Activated T-helper 1 cell treated with anti-CD3 and anti-CD28 coated beads, Interleukin-12 subunit alpha, Interleukin-12 subunit beta, Interleukin-2, Interleukin-4 antibody, amounts not matched to agents 30 ng/mL and 10 ng/mL and 1 ng/mL, durations not matched to agents 14 hours and 24 hours and 36 hours (primary cell): Measurements from ENCODE around the gene ST8SIA6. TPM values are rescaled to one million over a fixed set of nuclear protein-coding genes. Genes with fewer than 3 reads are reported as not detected.
"Not testable (repeated sequence)": the region's sequence is repeated elsewhere in the genome, so short reads cannot be mapped to it uniquely, and the experiment has no call there.

Source experiments
- DNase-seq: peaks from one replicate; pipeline ENCODE4 v3.0.0; 2021; ENCODE audit warnings: low spot score
- H3K27ac Mint-ChIP-seq: one replicate; pipeline ENCODE4 v1.8.0; 2021; ENCODE audit warnings: mild to moderate bottlenecking, mixed read lengths
- H3K27me3 Mint-ChIP-seq: one replicate; pipeline ENCODE4 v1.8.0; 2022; ENCODE audit warnings: mild to moderate bottlenecking, moderate library complexity, mixed read lengths; ENCODE audit not compliant: insufficient read depth
- H3K36me3 Mint-ChIP-seq: one replicate; pipeline ENCODE4 v1.8.0; 2021; ENCODE audit warnings: low read depth, mixed read lengths
- H3K4me1 Mint-ChIP-seq: one replicate; pipeline ENCODE4 v1.8.0; 2021; ENCODE audit warnings: low read depth, mixed read lengths
- H3K4me3 Mint-ChIP-seq: one replicate; pipeline ENCODE4 v1.8.0; 2021; ENCODE audit warnings: mild to moderate bottlenecking, moderate library complexity, mixed read lengths
- H3K9me3 Mint-ChIP-seq: one replicate; pipeline ENCODE4 v1.8.0; 2021; ENCODE audit warnings: mixed read lengths
- intact Hi-C: fragments of 100-400 bp; cut with micrococcal nuclease; formaldehyde crosslinking; loops from one replicate; pipeline ENCODE4 v1.15.1; 2024
- total RNA-seq: library from RNA; stranded (reverse); gene quantifications from 2 replicates; pipeline ENCODE4 v1.2.3, GENCODE V29; 2022

Gene ST8SIA6
- total RNA-seq, 1 donor from 2014 or later, result not detected

DNA sequence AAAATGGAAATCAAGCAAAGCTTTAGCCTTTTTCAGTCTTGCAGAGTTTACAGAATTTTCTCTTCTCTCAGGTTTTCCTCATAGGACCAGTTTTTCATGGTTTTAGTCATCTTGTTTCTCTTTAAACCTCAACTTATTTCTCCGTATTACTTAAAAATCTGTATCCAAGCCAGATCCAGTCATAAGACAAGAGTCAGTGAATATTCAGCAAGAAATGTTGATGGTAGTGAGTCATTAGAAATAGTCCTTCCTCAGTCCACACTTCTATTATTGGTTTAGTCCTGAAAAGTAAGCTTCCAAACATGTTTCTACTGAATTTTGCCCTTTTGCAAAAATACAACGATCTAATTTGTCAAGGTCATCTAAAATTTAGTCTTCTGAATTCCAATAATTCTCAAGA is 119.3 kb downstream of the ST8SIA6 start:
- Mint-ChIP-seq H3K27me3 (peaks cover 2% of the 10 kb centered on the region), H3K36me3 (no peaks in the 10 kb centered on the region), H3K4me1 (no peaks in the 10 kb centered on the region), H3K4me3 (no peak overlapping the region), H3K27ac (no peak overlapping the region), H3K9me3 (peaks cover 7% of the 10 kb centered on the region)
- intact Hi-C loops, result no loop called here
- DNase-seq, result no peak

DNA sequence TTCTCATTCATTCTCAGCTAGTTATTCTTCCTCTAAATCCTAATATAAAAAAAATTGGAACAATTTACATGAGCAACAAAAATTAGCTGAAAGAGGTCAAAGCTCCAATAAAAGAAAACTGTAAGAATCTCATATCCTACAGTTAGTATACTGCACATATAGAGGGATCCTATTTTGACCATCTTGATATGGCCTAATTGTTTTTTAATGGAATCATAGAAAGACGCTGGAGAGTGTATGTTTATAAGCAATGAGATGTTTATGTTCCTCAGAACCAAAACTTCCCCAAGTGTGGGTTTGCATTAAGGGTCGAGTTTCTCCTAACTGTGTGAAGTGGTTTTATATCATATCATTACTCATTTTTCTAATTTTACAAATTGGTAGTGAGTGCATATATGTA is 123.9 kb downstream of the ST8SIA6 start:
- H3K4me1 Mint-ChIP-seq, result no peaks in the 10 kb centered on the region
- peaks cover 5% of the 10 kb centered on the region for H3K27me3 Mint-ChIP-seq
- intact Hi-C loops, result no loop called here
- H3K4me3 Mint-ChIP-seq, result no peak overlapping the region
- no peak overlapping the region for H3K27ac Mint-ChIP-seq
- H3K36me3 Mint-ChIP-seq, result no peaks in the 10 kb centered on the region
- no peaks in the 10 kb centered on the region for H3K9me3 Mint-ChIP-seq
- no peak for DNase-seq

DNA sequence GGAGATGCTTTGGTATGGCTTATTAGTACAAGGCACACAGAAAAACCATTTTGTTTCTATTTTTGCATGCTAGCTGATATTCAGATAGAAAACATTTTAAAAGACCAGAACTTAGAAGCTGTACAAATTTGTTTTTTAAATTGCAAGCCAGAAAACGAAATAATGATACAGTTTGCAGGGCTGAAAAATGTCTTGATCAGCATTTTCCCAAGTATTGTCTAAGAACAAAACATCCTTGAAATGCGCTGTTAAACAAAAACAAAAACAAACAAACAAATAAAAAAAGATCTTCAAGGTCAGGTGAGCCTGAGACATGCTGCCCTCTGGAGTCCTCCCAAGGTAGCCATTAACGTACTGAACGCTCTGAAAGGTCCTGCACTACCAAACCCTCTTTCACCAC is 128.0 kb downstream of the ST8SIA6 start:
- intact Hi-C loops, result no loop called here
- no peaks in the 10 kb centered on the region for H3K4me1 Mint-ChIP-seq
- no peak overlapping the region for H3K27ac Mint-ChIP-seq
- no peak overlapping the region for H3K4me3 Mint-ChIP-seq
- H3K27me3 Mint-ChIP-seq, result peaks cover 5% of the 10 kb centered on the region
- no peaks in the 10 kb centered on the region for H3K36me3 Mint-ChIP-seq
- H3K9me3 Mint-ChIP-seq, result no peaks in the 10 kb centered on the region
- no peak for DNase-seq

DNA sequence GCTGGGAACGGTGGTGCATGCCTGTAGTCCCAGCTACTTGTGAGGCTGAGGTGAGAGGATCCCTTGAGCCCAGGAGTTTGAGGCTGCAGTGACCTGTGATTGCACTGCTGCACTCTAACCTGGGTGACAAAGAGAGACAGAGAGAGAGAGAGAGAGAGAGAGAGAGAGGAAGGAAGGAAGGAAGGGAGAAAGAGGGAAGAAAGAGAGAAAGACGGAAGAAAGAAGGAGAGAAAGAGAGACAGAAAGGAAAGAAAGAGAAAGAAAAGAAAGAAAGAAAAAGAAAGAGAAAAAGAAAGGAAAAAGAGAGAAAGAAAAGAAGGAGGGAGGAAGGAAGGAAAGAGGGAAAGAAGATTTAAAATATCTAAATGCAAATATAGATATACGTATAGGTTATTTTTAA is 132.4 kb downstream of the ST8SIA6 start:
- DNase-seq, H3K27ac Mint-ChIP-seq, intact Hi-C loops, H3K27me3 Mint-ChIP-seq, H3K36me3 Mint-ChIP-seq, H3K4me3 Mint-ChIP-seq, H3K4me1 Mint-ChIP-seq, H3K9me3 Mint-ChIP-seq: not testable (repeated sequence)

DNA sequence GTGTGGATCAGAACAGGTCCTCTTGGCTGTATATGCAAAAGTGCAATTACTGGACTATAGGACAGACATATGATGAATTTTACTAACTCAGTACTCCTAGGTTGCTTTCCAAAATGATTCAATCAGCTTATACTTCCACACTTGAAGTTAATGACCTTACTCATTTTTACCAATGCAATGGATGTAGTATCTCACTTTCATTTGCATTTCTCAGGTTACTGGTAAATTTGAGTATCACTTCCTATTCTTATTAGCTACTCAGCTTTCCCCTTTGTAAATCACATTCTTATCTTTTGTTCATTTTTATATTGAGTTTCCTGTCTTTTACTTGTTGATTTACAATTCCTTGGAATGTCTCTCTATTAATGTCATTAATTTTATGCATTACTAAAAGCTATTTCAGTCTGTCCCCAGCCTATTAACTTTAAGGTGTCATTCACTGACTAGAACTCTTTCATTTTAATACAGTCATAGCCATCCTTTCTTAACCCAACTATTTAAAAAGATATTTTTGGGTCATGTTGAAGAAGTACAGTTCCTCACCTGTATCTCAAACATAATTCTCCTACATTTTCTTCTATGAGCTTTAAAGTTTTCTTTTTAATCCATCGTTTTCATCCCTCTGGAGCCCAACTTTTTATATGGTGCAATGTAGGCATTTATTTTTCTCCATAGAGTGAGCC is 137.8 kb downstream of the ST8SIA6 start:
- Mint-ChIP-seq H3K27me3 (peaks cover 5% of the 10 kb centered on the region), H3K4me3 (no peak overlapping the region), H3K9me3 (no peaks in the 10 kb centered on the region), H3K36me3 (no peaks in the 10 kb centered on the region), H3K4me1 (no peaks in the 10 kb centered on the region), H3K27ac (no peak overlapping the region)
- intact Hi-C loops, result no loop called here
- no peak for DNase-seq

DNA sequence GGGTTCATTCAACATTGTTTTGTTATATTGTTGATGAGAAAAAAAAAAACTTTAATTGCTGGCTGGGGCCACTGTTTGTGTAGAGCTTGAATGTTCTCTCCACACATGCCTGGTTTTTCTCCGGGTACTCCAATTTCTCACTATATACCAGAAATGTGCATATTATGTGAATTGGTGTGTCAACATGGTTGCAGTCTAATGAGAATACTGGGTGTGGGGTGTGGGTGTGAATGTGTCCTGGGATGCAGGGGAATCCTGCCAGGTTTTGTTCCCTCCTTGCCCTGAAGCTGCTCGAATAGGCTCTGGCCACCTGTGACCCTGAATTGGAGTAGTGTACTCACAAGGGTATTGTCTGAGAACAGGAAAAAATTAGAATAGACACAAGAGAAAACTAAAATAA is 145.0 kb downstream of the ST8SIA6 start:
- H3K4me1 Mint-ChIP-seq, result no peaks in the 10 kb centered on the region
- intact Hi-C loops, result no loop called here
- H3K36me3 Mint-ChIP-seq, result no peaks in the 10 kb centered on the region
- H3K27ac Mint-ChIP-seq, result no peak overlapping the region
- peaks cover 6% of the 10 kb centered on the region for H3K27me3 Mint-ChIP-seq
- no peak for DNase-seq
- no peaks in the 10 kb centered on the region for H3K9me3 Mint-ChIP-seq
- no peak overlapping the region for H3K4me3 Mint-ChIP-seq

DNA sequence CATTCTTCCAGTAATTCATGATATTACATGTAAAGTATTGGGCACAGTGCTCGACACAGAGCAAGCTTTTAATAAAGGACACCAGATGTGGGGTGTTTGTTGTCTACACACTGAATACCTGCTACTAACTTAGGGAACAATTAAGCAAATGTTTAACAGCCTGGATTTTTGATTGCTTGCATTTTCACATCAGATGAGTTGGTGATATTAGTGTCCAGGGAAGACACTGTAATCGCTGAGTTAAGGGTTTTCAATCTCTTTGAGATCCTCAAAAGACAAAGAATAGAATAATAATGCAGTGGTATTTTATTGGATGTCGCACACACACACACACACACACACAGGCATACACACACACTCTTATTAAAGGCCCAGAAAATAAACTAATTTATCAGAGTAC is 147.3 kb downstream of the ST8SIA6 start:
- Mint-ChIP-seq H3K4me1 (no peaks in the 10 kb centered on the region), H3K4me3 (no peak overlapping the region), H3K27me3 (peaks cover 6% of the 10 kb centered on the region), H3K27ac (no peak overlapping the region), H3K9me3 (no peaks in the 10 kb centered on the region), H3K36me3 (no peaks in the 10 kb centered on the region)
- intact Hi-C loops, result no loop called here
- no peak for DNase-seq

DNA sequence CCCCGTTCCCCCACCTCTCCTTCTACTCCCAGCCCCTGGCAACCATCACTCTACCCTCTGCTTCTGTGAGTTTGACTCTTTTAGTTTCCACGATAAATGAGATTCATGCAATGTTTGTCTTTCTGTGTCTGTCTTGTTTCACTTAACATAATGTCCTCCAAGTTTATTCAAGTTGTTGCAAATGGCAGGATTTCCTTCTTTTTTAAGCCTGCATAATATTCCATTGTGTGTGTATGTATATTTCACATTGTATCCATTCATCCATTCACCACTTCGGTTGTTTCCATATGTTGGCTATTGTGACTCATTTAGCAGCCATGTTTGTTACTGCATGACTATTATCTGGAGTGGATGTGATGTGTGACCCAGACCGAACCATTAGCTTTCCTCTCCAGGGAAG is 162.0 kb downstream of the ST8SIA6 start:
- Mint-ChIP-seq H3K27ac (no peak overlapping the region), H3K9me3 (no peaks in the 10 kb centered on the region), H3K27me3 (peaks cover 11% of the 10 kb centered on the region), H3K4me3 (no peak overlapping the region), H3K36me3 (no peaks in the 10 kb centered on the region), H3K4me1 (peaks cover 7% of the 10 kb centered on the region)
- DNase-seq, result no peak
- intact Hi-C loops, result loop anchor here (5.0 kb wide), 1 partner anchor 140 kb away; no protein-coding TSS in a partner anchor

DNA sequence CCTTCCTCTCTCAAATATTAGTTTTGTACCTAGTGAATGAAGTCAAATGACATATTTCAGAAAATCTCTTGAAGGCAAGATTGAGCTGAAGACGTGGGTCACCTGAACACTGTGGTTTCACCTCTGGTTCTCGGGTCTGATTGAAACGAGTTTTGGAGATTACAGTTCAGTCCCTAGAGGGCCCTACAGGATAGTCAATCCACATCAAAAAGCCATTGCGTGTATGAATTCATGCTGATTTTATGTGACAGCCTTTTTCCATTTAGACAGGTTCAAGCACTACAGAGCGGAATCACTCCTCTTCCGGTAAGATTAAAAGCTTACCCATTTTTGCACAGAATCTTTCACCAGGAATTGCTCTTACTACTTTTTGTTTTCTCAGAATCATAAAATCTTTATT is 164.2 kb downstream of the ST8SIA6 start:
- no peak for DNase-seq

DNA sequence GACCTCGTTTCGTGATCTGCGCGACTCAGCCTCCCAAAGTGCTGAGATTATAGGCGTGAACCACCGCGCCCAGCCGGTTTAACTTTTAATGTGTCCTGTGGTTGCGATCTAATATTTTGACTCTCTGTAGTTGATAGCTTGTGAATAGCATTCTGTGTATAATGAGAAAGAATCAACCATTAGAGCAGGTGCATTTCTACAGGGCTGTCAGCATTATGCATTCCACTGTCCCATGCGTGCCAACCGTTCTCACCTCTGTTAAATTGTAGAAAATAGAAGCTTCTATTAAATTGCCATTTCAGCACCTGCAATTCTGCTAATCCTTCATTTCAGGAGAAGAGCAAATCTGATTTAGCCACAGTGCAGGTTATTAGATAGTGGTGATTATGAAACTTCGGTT is 164.6 kb downstream of the ST8SIA6 start:
- intact Hi-C loops, result loop anchor here (5.0 kb wide), 1 partner anchor 143 kb away; no protein-coding TSS in a partner anchor
- no peak for DNase-seq
- Mint-ChIP-seq H3K4me1 (peaks cover 7% of the 10 kb centered on the region), H3K27me3 (peaks cover 13% of the 10 kb centered on the region), H3K36me3 (no peaks in the 10 kb centered on the region), H3K4me3 (no peak overlapping the region), H3K9me3 (no peaks in the 10 kb centered on the region), H3K27ac (no peak overlapping the region)

More for the DNA sequence above, 164.2 kb downstream of the ST8SIA6 start:
- Mint-ChIP-seq H3K9me3 (no peaks in the 10 kb centered on the region), H3K4me1 (peaks cover 7% of the 10 kb centered on the region), H3K4me3 (no peak overlapping the region), H3K27me3 (peaks cover 13% of the 10 kb centered on the region), H3K27ac (no peak overlapping the region), H3K36me3 (no peaks in the 10 kb centered on the region)
- intact Hi-C loops, result loop anchor here (5.0 kb wide), 1 partner anchor 142 kb away; no protein-coding TSS in a partner anchor

DNA sequence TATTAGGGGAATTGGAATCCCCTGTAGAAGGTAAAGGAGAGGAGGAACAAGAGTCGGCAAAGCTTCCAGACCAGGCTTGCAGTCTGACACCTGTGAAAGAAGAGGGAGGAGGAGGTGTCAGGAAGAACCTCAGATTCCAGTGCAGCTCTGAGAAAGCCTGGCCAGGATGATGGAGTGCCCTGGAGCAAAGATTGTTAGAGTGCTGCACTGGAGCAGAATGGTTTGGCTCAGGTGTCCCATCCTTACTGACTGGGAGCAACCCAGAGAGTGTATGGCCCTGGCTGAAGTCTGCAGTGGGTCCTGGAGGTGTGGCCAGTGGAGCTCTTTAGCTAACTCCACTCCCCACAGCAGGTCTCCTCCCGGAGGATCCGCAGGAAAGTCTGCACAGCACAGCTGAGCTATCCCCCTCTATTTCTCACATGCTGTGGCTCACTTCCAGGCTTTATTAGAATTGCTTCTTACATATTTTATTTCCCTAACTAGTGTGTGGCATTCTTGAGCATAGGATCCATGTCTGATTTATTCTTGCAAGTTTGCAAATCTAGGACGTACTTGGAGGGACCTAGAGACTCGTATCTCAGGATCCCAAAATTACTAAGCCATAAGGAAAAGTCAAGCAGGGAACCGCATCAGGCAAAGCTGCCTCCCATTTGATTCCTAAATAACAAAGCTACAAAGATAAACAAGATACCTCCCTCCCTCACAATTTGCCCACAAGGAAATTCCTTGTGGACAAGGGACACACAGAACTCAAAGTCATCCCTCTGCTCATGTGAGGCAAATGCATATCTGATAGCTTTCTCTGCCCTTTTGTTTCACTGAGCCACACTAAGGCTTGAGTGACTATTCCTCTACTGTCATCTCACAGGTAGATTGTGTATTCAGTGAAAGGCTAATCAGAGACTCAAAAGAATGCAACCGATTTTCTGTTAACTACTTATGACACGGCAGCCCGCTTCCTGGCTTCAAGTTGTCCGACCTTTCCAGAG is 167.5 kb downstream of the ST8SIA6 start:
- Mint-ChIP-seq H3K9me3 (peaks cover 3% of the 10 kb centered on the region), H3K27ac (no peak overlapping the region), H3K4me1 (peaks cover 7% of the 10 kb centered on the region), H3K36me3 (no peaks in the 10 kb centered on the region), H3K27me3 (peaks cover 13% of the 10 kb centered on the region), H3K4me3 (no peak overlapping the region)
- no peak for DNase-seq
- intact Hi-C loops, result no loop called here

DNA sequence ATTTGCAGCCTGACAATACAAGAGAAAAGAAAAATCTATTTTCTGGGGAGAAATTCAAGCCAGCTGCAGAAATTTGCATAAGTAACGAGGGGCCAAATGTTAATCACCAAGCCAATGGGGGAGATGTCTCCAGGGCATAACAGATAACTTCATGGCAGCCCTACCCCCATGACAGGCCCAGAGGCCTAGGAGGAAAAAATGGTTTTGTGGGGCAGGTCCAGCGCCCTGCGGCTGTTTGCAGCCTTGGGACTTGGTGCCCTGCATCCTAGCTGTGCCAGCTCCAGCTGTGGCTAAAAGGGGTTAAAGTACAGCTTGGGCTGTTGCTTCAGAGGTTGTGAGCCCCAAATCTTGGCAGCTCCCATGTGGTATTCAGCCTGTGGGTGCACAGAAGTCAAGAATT is 172.1 kb downstream of the ST8SIA6 start:
- peaks cover under 1% of the 10 kb centered on the region for H3K27me3 Mint-ChIP-seq
- H3K9me3 Mint-ChIP-seq, result peaks cover 13% of the 10 kb centered on the region
- H3K27ac Mint-ChIP-seq, result no peak overlapping the region
- intact Hi-C loops, result no loop called here
- no peak overlapping the region for H3K4me3 Mint-ChIP-seq
- no peaks in the 10 kb centered on the region for H3K36me3 Mint-ChIP-seq
- no peaks in the 10 kb centered on the region for H3K4me1 Mint-ChIP-seq
- no peak for DNase-seq

DNA sequence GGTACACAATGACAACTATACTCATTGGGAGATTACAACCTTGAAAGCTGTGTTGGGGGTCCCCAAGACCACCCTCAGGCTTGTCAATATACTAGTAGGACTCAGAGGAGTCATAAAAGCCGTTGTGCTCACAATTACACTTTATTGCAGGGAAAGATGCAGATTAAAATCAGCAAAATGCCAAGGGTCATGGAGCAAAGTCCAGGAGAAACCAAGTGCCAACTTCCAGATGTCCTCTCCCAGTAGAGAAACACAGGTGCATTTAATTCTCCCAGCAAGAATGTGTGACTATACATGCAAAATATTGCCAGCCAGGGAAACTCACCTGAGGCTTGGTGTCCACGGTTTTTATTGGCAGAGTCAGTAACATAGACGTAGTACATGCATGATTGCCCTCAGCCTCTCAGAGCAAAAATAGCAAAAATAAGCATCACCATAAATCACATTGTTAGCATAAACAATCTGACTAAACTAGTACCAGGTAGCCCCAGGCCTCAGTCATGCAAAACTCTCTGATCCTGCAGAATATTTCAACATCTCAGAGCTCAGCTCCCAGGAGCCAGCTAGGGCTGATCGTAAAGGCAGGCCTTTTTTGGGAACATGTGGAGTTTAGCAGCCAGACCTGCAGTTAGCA is 175.7 kb downstream of the ST8SIA6 start:
- no peak overlapping the region for H3K4me3 Mint-ChIP-seq
- no peaks in the 10 kb centered on the region for H3K27me3 Mint-ChIP-seq
- DNase-seq, result no peak
- peaks cover 13% of the 10 kb centered on the region for H3K9me3 Mint-ChIP-seq
- no peak overlapping the region for H3K27ac Mint-ChIP-seq
- H3K4me1 Mint-ChIP-seq, result no peaks in the 10 kb centered on the region
- intact Hi-C loops, result no loop called here
- no peaks in the 10 kb centered on the region for H3K36me3 Mint-ChIP-seq
